SK-N-SH (cell line): ENCODE results near the gene IL17REL. TPM values are rescaled to one million over a fixed set of nuclear protein-coding genes. Genes with fewer than 3 reads are reported as not detected.

Source experiments
- CTCF ChIA-PET: fragments of 300-600, 350-600 bp; formaldehyde crosslinking; extraction: SDS; loops from one replicate; lab custom pipeline; 2021; lab: Yijun Ruan, JAX
- POLR2A ChIA-PET: fragments of 350-600 bp; sonication (Branson Sonifier 250); formaldehyde crosslinking; extraction: SDS; loops from one replicate; lab custom pipeline; 2020; ENCODE audit warnings: antibody characterized with exemption, inconsistent platforms; lab: Yijun Ruan, JAX
- DNase-seq: peaks from one replicate; pipeline ENCODE4 v3.0.0; 2012
- H2AFZ ChIP-seq: fragments of 200-600 bp; sonication (generic); 2 replicates; pipeline ENCODE4 v1.8.1; 2016; ENCODE audit warnings: antibody characterized with exemption, mild to moderate bottlenecking, low read depth
- H3F3A ChIP-seq: fragments of 200-600 bp; sonication (generic); replicated peaks from 2 replicates; pipeline ENCODE3; 2016; ENCODE audit warnings: antibody characterized with exemption, mild to moderate bottlenecking; ENCODE audit not compliant: insufficient read depth
- H3K27ac ChIP-seq, 2 experiments: fragments of 200-500 bp in 1 of 2; fragments of 200-600 bp in 1 of 2; sonication (Bioruptor generic) in 1 of 2; sonication (generic), shearing (Covaris generic) in 1 of 2; 2 replicates each; pipeline versions ENCODE4 v1.5.1 to v1.6.1; 2014 to 2016; ENCODE audit warnings: low read depth in 2 of 2, inconsistent platforms in 1 of 2, low read length in 1 of 2, mild to moderate bottlenecking in 1 of 2, mixed read lengths in 1 of 2
- H3K27me3 ChIP-seq: fragments of 200-600 bp; sonication (generic), shearing (Covaris generic); 2 replicates; pipeline ENCODE4 v1.6.1; 2016; ENCODE audit warnings: mixed run types; ENCODE audit not compliant: insufficient read depth
- H3K36me3 ChIP-seq, 2 experiments: fragments of 200-500 bp in 1 of 2; fragments of 200-600 bp in 1 of 2; sonication (Bioruptor generic) in 1 of 2; sonication (generic) in 1 of 2; replicated peaks in 1 of 2; 2 replicates each; pipeline versions ENCODE3 to v1.5.1; 2014 to 2016; ENCODE audit warnings: low read length in 1 of 2, mild to moderate bottlenecking in 1 of 2; ENCODE audit not compliant: insufficient read depth in 2 of 2, control insufficient read depth in 1 of 2
- H3K4me1 ChIP-seq, 2 experiments: fragments of 200-500 bp in 1 of 2; fragments of 200-600 bp in 1 of 2; sonication (Bioruptor generic) in 1 of 2; sonication (generic), shearing (Covaris generic) in 1 of 2; 2 replicates each; pipeline versions ENCODE4 v1.5.1 to v1.6.1; 2014 to 2016; ENCODE audit warnings: low read depth in 1 of 2, low read length in 1 of 2, mixed run types in 1 of 2; ENCODE audit not compliant: insufficient read depth in 2 of 2, control insufficient read depth in 1 of 2
- H3K4me2 ChIP-seq: fragments of 200-600 bp; sonication (generic), shearing (Covaris generic); 2 replicates; pipeline ENCODE4 v1.6.1; 2017; ENCODE audit warnings: mixed run types
- H3K4me3 ChIP-seq, 2 experiments: fragments of 200-500 bp in 1 of 2; fragments of 200-600 bp in 1 of 2; sonication (Bioruptor generic) in 1 of 2; sonication (generic), shearing (Covaris generic) in 1 of 2; 2 replicates each; pipeline versions ENCODE4 v1.5.1 to v1.8.1; 2014 to 2016; ENCODE audit warnings: low read depth in 2 of 2, inconsistent platforms in 1 of 2, low read length in 1 of 2, mild to moderate bottlenecking in 1 of 2, mixed read lengths in 1 of 2, moderate library complexity in 1 of 2
- H3K79me2 ChIP-seq: fragments of 200-600 bp; sonication (generic); 2 replicates; pipeline ENCODE4 v1.8.1; 2017; ENCODE audit warnings: mild to moderate bottlenecking; ENCODE audit not compliant: insufficient read depth
- H3K9ac ChIP-seq: fragments of 200-600 bp; sonication (generic); 2 replicates; pipeline ENCODE4 v1.6.1; 2017; ENCODE audit warnings: mixed run types
- H3K9me2 ChIP-seq: fragments of 200-600 bp; sonication (generic); 2 replicates; pipeline ENCODE4 v1.6.1; 2017; ENCODE audit warnings: mixed run types
- H3K9me3 ChIP-seq: fragments of 200-600 bp; sonication (generic); 2 replicates; pipeline ENCODE4 v1.6.1; 2017; ENCODE audit warnings: mixed run types, mild to moderate bottlenecking, moderate library complexity
- H4K20me1 ChIP-seq: fragments of 200-600 bp; sonication (generic); 2 replicates; pipeline ENCODE4 v1.6.1; 2017; ENCODE audit warnings: mild to moderate bottlenecking, mixed run types; ENCODE audit not compliant: insufficient read depth
- CHD2 ChIP-seq: fragments of 150-350 bp; IDR thresholded peaks from 2 replicates; pipeline ENCODE4 v1.6.1; 2018; ENCODE audit warnings: low read length; ENCODE audit not compliant: partially characterized antibody
- EP300 ChIP-seq, 2 experiments: IDR thresholded peaks; 2 replicates each; pipeline versions ENCODE4 v1.4.0 to v1.6.1; 2012; ENCODE audit warnings: borderline replicate concordance in 1 of 2, low read depth in 1 of 2, low read length in 1 of 2
- EZH2phosphoT487 ChIP-seq: fragments of 200-600 bp; sonication (generic); IDR thresholded peaks from 2 replicates; pipeline ENCODE4 v1.6.1; 2017; ENCODE audit warnings: low read depth, mixed run types, mild to moderate bottlenecking, antibody characterized with exemption, moderate library complexity, borderline replicate concordance
- FOXJ3 ChIP-seq: sonication (generic); formaldehyde crosslinking; IDR thresholded peaks from 2 replicates; pipeline ENCODE4 v1.5.1; 2020; ENCODE audit warnings: mild to moderate bottlenecking, missing genetic modification reagents
- FOXM1 ChIP-seq: IDR thresholded peaks from 2 replicates; pipeline ENCODE4 v1.4.0; 2012; ENCODE audit warnings: low read depth, mild to moderate bottlenecking
- NRF1 ChIP-seq: IDR thresholded peaks from 2 replicates; pipeline ENCODE4 v1.6.1; 2012; ENCODE audit warnings: low read depth, mild to moderate bottlenecking, low read length
- PBX3 ChIP-seq: IDR thresholded peaks from 2 replicates; pipeline ENCODE4; 2012
- RCOR1 ChIP-seq: fragments of 150-350 bp; IDR thresholded peaks from 2 replicates; pipeline ENCODE4 v1.6.1; 2017; ENCODE audit warnings: antibody characterized with exemption, low read length
- REST ChIP-seq: IDR thresholded peaks from 2 replicates; pipeline ENCODE4 v1.6.1; 2012; ENCODE audit warnings: mild to moderate bottlenecking, low read depth, low read length, moderate library complexity
- RFX5 ChIP-seq: IDR thresholded peaks from 2 replicates; pipeline ENCODE4 v1.6.1; 2012; ENCODE audit warnings: mild to moderate bottlenecking, improper control_type of control experiment, low read length
- TCF12 ChIP-seq: IDR thresholded peaks from 2 replicates; pipeline ENCODE4 v1.4.0; 2012
- TEAD4 ChIP-seq: IDR thresholded peaks from 2 replicates; pipeline ENCODE4 v1.4.0; 2012; ENCODE audit warnings: mild to moderate bottlenecking, borderline replicate concordance; ENCODE audit not compliant: insufficient read depth
- USF1 ChIP-seq: IDR thresholded peaks from 2 replicates; pipeline ENCODE4 v1.4.0; 2012; ENCODE audit warnings: low read depth, borderline replicate concordance
- ZBTB33 ChIP-seq: IDR thresholded peaks from 2 replicates; pipeline ENCODE4 v1.4.0; 2012; ENCODE audit warnings: low read depth, borderline replicate concordance
- WGBS: methylation state at CpG from one replicate; pipeline ENCODE4 v1.1.6; 2017; ENCODE audit warnings: low lambda C conversion rate; 5-methylcytosine and 5-hydroxymethylcytosine counted together
- polyA plus RNA-seq, 3 experiments: library from polyadenylated mRNA; depleted of rRNA; stranded (reverse); fragments of >200 nt; gene quantifications; 2 replicates each; pipeline ENCODE4 v1.2.3, GENCODE V29; 2012
- TF ChIP-seq, protein P1 (sequence below): fragments of 150-350 bp; IDR thresholded peaks from 2 replicates; pipeline ENCODE4 v1.6.1; 2017; ENCODE audit warnings: antibody characterized with exemption, low read length, low read depth, borderline replicate concordance

The IL17REL gene
- polyA plus RNA-seq, 1 of the 3 experiments (the other 2 are of a cell fraction): not detected

- no peak overlapping the region for H3K4me3 ChIP-seq
- H3K4me1 ChIP-seq: no peaks in the 10 kb centered on the region
- no peaks in the 10 kb centered on the region for H4K20me1 ChIP-seq
- peaks cover 80% of the 10 kb centered on the region for H3K27me3 ChIP-seq
- H3K4me2 ChIP-seq: no peak overlapping the region
- no peak overlapping the region for H2AFZ ChIP-seq
- TF ChIP-seq EP300 (IDR thresholded peaks at IDR 0.05; ENCODE audit: borderline replicate concordance in 1 of 2, low read depth in 1 of 2, low read length in 1 of 2) (no peak), CHD2 (no peak), TCF12 (no peak)
- 3% methylated on average over 15 of the region's 91 CpGs for WGBS
- no peak overlapping the region for H3K9ac ChIP-seq
- H3F3A ChIP-seq: no peaks in the 10 kb centered on the region
- DNase-seq: peak; percentile 62
- H3K9me3 ChIP-seq: no peaks in the 10 kb centered on the region
- no peak overlapping the region for H3K27ac ChIP-seq
- H3K9me2 ChIP-seq: no peaks in the 10 kb centered on the region
- H3K36me3 ChIP-seq: no peaks in the 10 kb centered on the region
- CTCF ChIA-PET: interaction anchor here (2.6 kb wide), 1 partner anchor 84 kb away, joined by 9 read pairs; no protein-coding TSS in a partner anchor
- POLR2A ChIA-PET: interaction anchor here (0.6 kb wide), 1 partner anchor 223 kb away, joined by 4 read pairs; no protein-coding TSS in a partner anchor
- no peaks in the 10 kb centered on the region for H3K79me2 ChIP-seq
These were observed 2.3 kb upstream of the IL17REL start for GRCh38 chr22:50014655-50015401.

- Histone ChIP-seq H3K4me1 (no peaks in the 10 kb centered on the region), H3F3A (no peaks in the 10 kb centered on the region), H3K4me3 (no peak overlapping the region), H3K27me3 (peaks cover 76% of the 10 kb centered on the region), H3K9me3 (no peaks in the 10 kb centered on the region), H3K9ac (no peak overlapping the region), H3K79me2 (no peaks in the 10 kb centered on the region), H2AFZ (no peak overlapping the region), H3K27ac (no peak overlapping the region), H3K4me2 (no peak overlapping the region), H3K9me2 (no peaks in the 10 kb centered on the region), H3K36me3 (no peaks in the 10 kb centered on the region), H4K20me1 (no peaks in the 10 kb centered on the region)
- DNase-seq: peak; percentile 55
- ChIA-PET POLR2A (interaction anchor here (0.6 kb wide), 1 partner anchor 222 kb away, joined by 4 read pairs; no protein-coding TSS in a partner anchor), CTCF (interaction anchor here (1.0 to 3.8 kb wide), 2 partner anchors 16 to 84 kb away, joined by 5 to 20 read pairs; no protein-coding TSS in a partner anchor)
- TF ChIP-seq ZBTB33 (no peak), FOXM1 (no peak), NRF1 (no peak), EZH2phosphoT487 (no peak), TCF12 (no peak), TEAD4 (no peak), REST (no peak), FOXJ3 (CRISPR knock-in tag) (no peak), USF1 (no peak), RCOR1 (no peak), RFX5 (no peak), PBX3 (no peak)
- TF ChIP-seq, protein P1, sequence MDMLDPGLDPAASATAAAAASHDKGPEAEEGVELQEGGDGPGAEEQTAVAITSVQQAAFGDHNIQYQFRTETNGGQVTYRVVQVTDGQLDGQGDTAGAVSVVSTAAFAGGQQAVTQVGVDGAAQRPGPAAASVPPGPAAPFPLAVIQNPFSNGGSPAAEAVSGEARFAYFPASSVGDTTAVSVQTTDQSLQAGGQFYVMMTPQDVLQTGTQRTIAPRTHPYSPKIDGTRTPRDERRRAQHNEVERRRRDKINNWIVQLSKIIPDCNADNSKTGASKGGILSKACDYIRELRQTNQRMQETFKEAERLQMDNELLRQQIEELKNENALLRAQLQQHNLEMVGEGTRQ: no peak
- whole genome bisulfite sequencing: 65% methylated on average over 6 of the region's 16 CpGs
These were observed 1.5 kb upstream of the IL17REL start for GRCh38 chr22:50014053-50014501.
